Astrocyte (in vitro differentiated cells and primary cell): ENCODE data around the gene ANTXR2. TPM values are rescaled to one million over a fixed set of nuclear protein-coding genes. Genes with fewer than 3 reads are reported as not detected.

Experiments
- DNase-seq: peaks from one replicate; pipeline ENCODE4 v3.0.0-alpha.2; 2010; ENCODE audit warnings: low read depth
- FAIRE-seq: peaks from 2 replicates; lab custom pipeline; 2011; peaks lifted over from hg19 to GRCh38; lab: Jason Lieb, UNC
- H2AFZ ChIP-seq: 2 replicates; pipeline ENCODE4 v1.6.0; 2012; ENCODE audit warnings: low read depth, low read length, inconsistent platforms
- H3K27ac ChIP-seq: 2 replicates; pipeline ENCODE4 v1.5.1; 2011; ENCODE audit warnings: low read depth, low read length, inconsistent platforms
- H3K27me3 ChIP-seq: 2 replicates; pipeline ENCODE4 v1.6.0; 2011; ENCODE audit warnings: low read length, inconsistent platforms; ENCODE audit not compliant: insufficient read depth
- H3K36me3 ChIP-seq: 2 replicates; pipeline ENCODE4 v1.5.1; 2011; ENCODE audit warnings: low read length, inconsistent platforms; ENCODE audit not compliant: insufficient read depth
- H3K4me1 ChIP-seq: 2 replicates; pipeline ENCODE4 v1.5.1; 2011; ENCODE audit warnings: low read length, inconsistent platforms; ENCODE audit not compliant: insufficient read depth
- H3K4me2 ChIP-seq: 2 replicates; pipeline ENCODE4 v1.6.0; 2012; ENCODE audit warnings: low read length, inconsistent platforms
- H3K4me3 ChIP-seq: 2 replicates; pipeline ENCODE4 v1.5.1; 2011; ENCODE audit warnings: low read depth, mild to moderate bottlenecking, low read length, inconsistent platforms; ENCODE audit not compliant: insufficient read depth
- H3K79me2 ChIP-seq: 2 replicates; pipeline ENCODE4 v1.6.0; 2012; ENCODE audit warnings: mild to moderate bottlenecking, low read length, inconsistent platforms; ENCODE audit not compliant: insufficient read depth
- H3K9ac ChIP-seq: 2 replicates; pipeline ENCODE4 v1.6.0; 2012; ENCODE audit warnings: mild to moderate bottlenecking, low read length, inconsistent platforms
- H3K9me3 ChIP-seq: 2 replicates; pipeline ENCODE4 v1.5.1; 2012; ENCODE audit warnings: low read depth, mild to moderate bottlenecking, low read length, inconsistent platforms; ENCODE audit not compliant: insufficient read depth
- H4K20me1 ChIP-seq: 2 replicates; pipeline ENCODE4 v1.6.0; 2012; ENCODE audit warnings: low read length, inconsistent platforms; ENCODE audit not compliant: insufficient read depth
- H3K27ac Mint-ChIP-seq: one replicate; pipeline ENCODE4 v1.8.0; 2021; ENCODE audit warnings: mild to moderate bottlenecking, mixed read lengths; ENCODE audit not compliant: unreplicated experiment
- H3K27me3 Mint-ChIP-seq: one replicate; pipeline ENCODE4 v1.8.0; 2021; ENCODE audit warnings: low read depth, mixed read lengths; ENCODE audit not compliant: unreplicated experiment
- H3K36me3 Mint-ChIP-seq: one replicate; pipeline ENCODE4 v1.8.0; 2021; ENCODE audit warnings: low read depth, mixed read lengths; ENCODE audit not compliant: unreplicated experiment
- H3K4me1 Mint-ChIP-seq: one replicate; pipeline ENCODE4 v1.8.0; 2021; ENCODE audit warnings: low read depth, mixed read lengths; ENCODE audit not compliant: unreplicated experiment
- H3K4me3 Mint-ChIP-seq: one replicate; pipeline ENCODE4 v1.8.0; 2021; ENCODE audit warnings: mild to moderate bottlenecking, moderate library complexity, mixed read lengths; ENCODE audit not compliant: unreplicated experiment
- H3K9me3 Mint-ChIP-seq: one replicate; pipeline ENCODE4 v1.8.0; 2021; ENCODE audit warnings: mild to moderate bottlenecking, mixed read lengths; ENCODE audit not compliant: unreplicated experiment
- EZH2 ChIP-seq: IDR thresholded peaks from 2 replicates; pipeline ENCODE4 v1.6.1; 2012; ENCODE audit warnings: mild to moderate bottlenecking, low read length, inconsistent platforms; ENCODE audit not compliant: insufficient read depth
- total RNA-seq: library from RNA; stranded (reverse); gene quantifications from 2 replicates; pipeline ENCODE4 v1.2.1, GENCODE V29; 2021
- TF ChIP-seq, protein P1 (sequence below): IDR thresholded peaks from 2 replicates; pipeline ENCODE4 v1.5.1; 2011; ENCODE audit warnings: low read depth, mild to moderate bottlenecking, inconsistent platforms, low read length, moderate library complexity; ENCODE audit not compliant: insufficient read depth

Gene ANTXR2
- total RNA-seq, 1 donor from 2014 or later, result 34.7 TPM

DNA sequence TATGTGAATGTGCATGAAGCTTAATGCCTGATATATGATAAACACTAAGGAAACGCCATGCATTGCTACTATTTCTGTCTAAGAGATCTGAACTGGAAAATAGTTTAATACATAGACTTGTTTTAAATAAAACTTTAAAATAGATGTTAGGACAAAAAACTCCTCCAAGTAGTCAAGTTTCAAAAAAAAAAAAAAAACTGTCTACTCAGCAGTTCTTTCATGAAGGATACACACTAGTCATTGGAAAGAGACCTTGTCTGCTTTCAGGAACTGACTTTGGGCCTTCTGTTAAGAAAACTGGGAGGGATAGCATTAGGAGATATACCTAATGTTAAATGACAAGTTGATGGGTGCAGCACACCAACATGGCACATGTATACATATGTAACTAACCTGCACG lies 138.4 kb downstream of the ANTXR2 start:
- no peaks in the 10 kb centered on the region for H3K36me3 Mint-ChIP-seq
- no peak overlapping the region for H3K4me3 Mint-ChIP-seq
- H3K4me2 ChIP-seq, result no peak overlapping the region
- no peaks in the 10 kb centered on the region for H3K27me3 ChIP-seq
- H3K4me3 ChIP-seq, result no peak overlapping the region
- H2AFZ ChIP-seq, result no peak overlapping the region
- H3K9me3 ChIP-seq, result no peaks in the 10 kb centered on the region
- H4K20me1 ChIP-seq, result no peaks in the 10 kb centered on the region
- H3K36me3 ChIP-seq, result no peaks in the 10 kb centered on the region
- H3K27ac Mint-ChIP-seq, result no peak overlapping the region
- H3K27me3 Mint-ChIP-seq, result no peaks in the 10 kb centered on the region
- DNase-seq (no peak), FAIRE-seq (no peak)
- H3K4me1 Mint-ChIP-seq, result peaks cover 11% of the 10 kb centered on the region
- no peak overlapping the region for H3K9ac ChIP-seq
- peaks cover 5% of the 10 kb centered on the region for H3K79me2 ChIP-seq
- no peaks in the 10 kb centered on the region for H3K9me3 Mint-ChIP-seq
- H3K27ac ChIP-seq, result no peak overlapping the region
- no peaks in the 10 kb centered on the region for H3K4me1 ChIP-seq
- TF ChIP-seq, protein P1, sequence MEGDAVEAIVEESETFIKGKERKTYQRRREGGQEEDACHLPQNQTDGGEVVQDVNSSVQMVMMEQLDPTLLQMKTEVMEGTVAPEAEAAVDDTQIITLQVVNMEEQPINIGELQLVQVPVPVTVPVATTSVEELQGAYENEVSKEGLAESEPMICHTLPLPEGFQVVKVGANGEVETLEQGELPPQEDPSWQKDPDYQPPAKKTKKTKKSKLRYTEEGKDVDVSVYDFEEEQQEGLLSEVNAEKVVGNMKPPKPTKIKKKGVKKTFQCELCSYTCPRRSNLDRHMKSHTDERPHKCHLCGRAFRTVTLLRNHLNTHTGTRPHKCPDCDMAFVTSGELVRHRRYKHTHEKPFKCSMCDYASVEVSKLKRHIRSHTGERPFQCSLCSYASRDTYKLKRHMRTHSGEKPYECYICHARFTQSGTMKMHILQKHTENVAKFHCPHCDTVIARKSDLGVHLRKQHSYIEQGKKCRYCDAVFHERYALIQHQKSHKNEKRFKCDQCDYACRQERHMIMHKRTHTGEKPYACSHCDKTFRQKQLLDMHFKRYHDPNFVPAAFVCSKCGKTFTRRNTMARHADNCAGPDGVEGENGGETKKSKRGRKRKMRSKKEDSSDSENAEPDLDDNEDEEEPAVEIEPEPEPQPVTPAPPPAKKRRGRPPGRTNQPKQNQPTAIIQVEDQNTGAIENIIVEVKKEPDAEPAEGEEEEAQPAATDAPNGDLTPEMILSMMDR, result no peak
- TF ChIP-seq EZH2, result no peak

DNA sequence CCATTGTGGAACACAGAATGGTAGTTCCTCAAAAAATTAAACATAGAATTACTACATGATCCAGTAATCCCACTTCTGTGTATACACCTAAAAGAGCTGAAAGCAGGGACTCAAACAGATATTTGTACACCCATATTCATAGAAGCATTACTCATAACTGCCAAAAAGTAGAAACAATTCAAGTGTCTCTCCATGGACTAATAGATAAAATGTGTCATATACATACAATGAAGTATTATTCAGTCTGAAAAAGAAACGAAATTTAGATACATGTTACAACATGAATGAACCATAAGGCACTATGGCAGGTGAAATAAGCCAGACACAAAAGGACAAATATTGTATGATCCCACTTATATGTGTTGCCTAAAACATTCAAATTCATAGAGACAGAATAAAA lies 145.1 kb downstream of the ANTXR2 start:
- Mint-ChIP-seq H3K27ac (no peak overlapping the region), H3K4me3 (no peak overlapping the region), H3K9me3 (no peaks in the 10 kb centered on the region), H3K36me3 (no peaks in the 10 kb centered on the region), H3K4me1 (peaks cover 3% of the 10 kb centered on the region), H3K27me3 (no peaks in the 10 kb centered on the region)
- Histone ChIP-seq H3K4me2 (no peak overlapping the region), H2AFZ (no peak overlapping the region), H3K27me3 (no peaks in the 10 kb centered on the region), H3K27ac (no peak overlapping the region), H3K9me3 (no peaks in the 10 kb centered on the region), H3K36me3 (no peaks in the 10 kb centered on the region), H3K79me2 (peaks cover 5% of the 10 kb centered on the region), H3K4me1 (no peaks in the 10 kb centered on the region), H3K9ac (no peak overlapping the region), H3K4me3 (no peak overlapping the region), H4K20me1 (no peaks in the 10 kb centered on the region)
- no peak for TF ChIP-seq EZH2
- TF ChIP-seq, protein P1, result no peak
- DNase-seq (no peak), FAIRE-seq (peak; percentile 58)

- Histone ChIP-seq H2AFZ (no peak overlapping the region), H3K4me3 (no peak overlapping the region), H3K9me3 (no peaks in the 10 kb centered on the region), H4K20me1 (no peaks in the 10 kb centered on the region), H3K4me1 (no peaks in the 10 kb centered on the region), H3K79me2 (no peaks in the 10 kb centered on the region), H3K27me3 (no peaks in the 10 kb centered on the region), H3K36me3 (peaks cover 2% of the 10 kb centered on the region), H3K9ac (no peak overlapping the region), H3K4me2 (no peak overlapping the region), H3K27ac (no peak overlapping the region)
- FAIRE-seq (no peak), DNase-seq (no peak)
- Mint-ChIP-seq H3K27ac (no peak overlapping the region), H3K9me3 (no peaks in the 10 kb centered on the region), H3K36me3 (no peaks in the 10 kb centered on the region), H3K4me3 (no peak overlapping the region), H3K4me1 (no peaks in the 10 kb centered on the region), H3K27me3 (no peaks in the 10 kb centered on the region)
- no peak for TF ChIP-seq EZH2
- TF ChIP-seq, protein P1, result no peak
These were observed 149.7 kb downstream of the ANTXR2 start for GRCh38 chr4:79923281-79923680.
